Osteoblast (primary cell): ENCODE measurements around the gene ZNF2. TPM values are rescaled to one million over a fixed set of nuclear protein-coding genes. Genes with fewer than 3 reads are reported as not detected.

Experiments used
- DNase-seq: peaks from one replicate; pipeline ENCODE4 v3.0.0; 2011; ENCODE audit warnings: low spot score, mixed read lengths; ENCODE audit not compliant: insufficient read length; ENCODE audit errors: missing footprints
- H2AFZ ChIP-seq: 2 replicates; pipeline ENCODE4 v1.6.0; 2011; ENCODE audit warnings: mild to moderate bottlenecking, low read length
- H3K27ac ChIP-seq: 2 replicates; pipeline ENCODE4 v1.5.1; 2011; ENCODE audit warnings: mild to moderate bottlenecking, low read depth, low read length, moderate library complexity
- H3K27me3 ChIP-seq: 2 replicates; pipeline ENCODE4 v1.6.0; 2012; ENCODE audit warnings: mild to moderate bottlenecking, control low read depth, inconsistent platforms, low read length, moderate library complexity; ENCODE audit not compliant: insufficient read depth
- H3K36me3 ChIP-seq: 2 replicates; pipeline ENCODE4 v1.5.1; 2011; ENCODE audit warnings: mild to moderate bottlenecking, low read length, control low read depth, moderate library complexity; ENCODE audit not compliant: insufficient read depth
- H3K4me1 ChIP-seq: 2 replicates; pipeline ENCODE4 v1.5.1; 2011; ENCODE audit warnings: mild to moderate bottlenecking, low read length, control low read depth, moderate library complexity; ENCODE audit not compliant: insufficient read depth
- H3K4me2 ChIP-seq: 2 replicates; pipeline ENCODE4 v1.6.0; 2011; ENCODE audit warnings: mild to moderate bottlenecking, low read length; ENCODE audit not compliant: insufficient read depth
- H3K4me3 ChIP-seq: fragments of 200-600 bp; sonication (generic); 3 replicates; pipeline ENCODE4 v1.5.1; 2012; ENCODE audit warnings: mild to moderate bottlenecking, low read length, inconsistent platforms; ENCODE audit not compliant: insufficient read depth
- H3K79me2 ChIP-seq: 2 replicates; pipeline ENCODE4 v1.6.0; 2012; ENCODE audit warnings: mild to moderate bottlenecking, low read length, control low read depth, inconsistent platforms; ENCODE audit not compliant: insufficient read depth
- H3K9me3 ChIP-seq: 2 replicates; pipeline ENCODE4 v1.5.1; 2011; ENCODE audit warnings: low read depth, low read length, control low read depth
- H4K20me1 ChIP-seq: 2 replicates; pipeline ENCODE4 v1.6.0; 2012; ENCODE audit warnings: mild to moderate bottlenecking, low read length, control low read depth; ENCODE audit not compliant: insufficient read depth
- CTCF ChIP-seq: IDR thresholded peaks from 2 replicates; pipeline ENCODE4 v1.5.1; 2011; ENCODE audit warnings: mild to moderate bottlenecking, low read depth, low read length, moderate library complexity; ENCODE audit errors: extremely low read depth
- total RNA-seq: library from RNA; depleted of rRNA; stranded (reverse); fragments of >200 nt; gene quantifications from 2 replicates; pipeline ENCODE4 v1.2.3, GENCODE V29; 2012

The ZNF2 gene
- total RNA-seq, 1 donor = 10.9 TPM

GRCh38 chr2:95158891-95159619 lies 6.6 kb upstream of the ZNF2 start:
- no peak for TF ChIP-seq CTCF
- peaks cover 5% of the 10 kb centered on the region for H3K9me3 ChIP-seq
- peaks cover 28% of the 10 kb centered on the region for H3K36me3 ChIP-seq
- peak; percentile 95 for DNase-seq
- peaks cover 10% of the 10 kb centered on the region for H3K4me1 ChIP-seq
- peaks cover 9% of the 10 kb centered on the region for H3K79me2 ChIP-seq
- H3K4me3 ChIP-seq = peak overlapping the region; percentile 84
- no peaks in the 10 kb centered on the region for H3K27me3 ChIP-seq
- H2AFZ ChIP-seq = peak overlapping the region; percentile 91
- H3K27ac ChIP-seq = peak overlapping the region; percentile 41
- H4K20me1 ChIP-seq = no peaks in the 10 kb centered on the region
- H3K4me2 ChIP-seq = peak overlapping the region; percentile 87

GRCh38 chr2:95159690-95160449 lies 5.7 kb upstream of the ZNF2 start, which contains the start of gene ZNF514:
Gene ZNF514 (minus strand): TSS chr2:95159848. CDS start chr2:95153253, 6,595 bp downstream.
- H3K36me3 ChIP-seq = peaks cover 20% of the 10 kb centered on the region
- H2AFZ ChIP-seq = peak within 1 kb of the TSS; percentile 95
- H4K20me1 ChIP-seq = no peaks in the 10 kb centered on the region
- peaks cover 3% of the 10 kb centered on the region for H3K9me3 ChIP-seq
- TF ChIP-seq CTCF = no peak
- H3K27ac ChIP-seq = peak within 1 kb of the TSS; percentile 41
- peaks cover 13% of the 10 kb centered on the region for H3K79me2 ChIP-seq
- H3K4me3 ChIP-seq = peak within 1 kb of the TSS; percentile 84
- no peaks in the 10 kb centered on the region for H3K27me3 ChIP-seq
- H3K4me1 ChIP-seq = peaks cover 16% of the 10 kb centered on the region
- peak within 1 kb of the TSS; percentile 87 for H3K4me2 ChIP-seq
- DNase-seq = peak; percentile 98

GRCh38 chr2:95165030-95165370 lies 609 bp upstream of the ZNF2 start:
- DNase-seq = no peak
- H3K79me2 ChIP-seq = peaks cover 35% of the 10 kb centered on the region
- no peaks in the 10 kb centered on the region for H3K27me3 ChIP-seq
- H4K20me1 ChIP-seq = no peaks in the 10 kb centered on the region
- peak overlapping the region; percentile 100 for H2AFZ ChIP-seq
- H3K9me3 ChIP-seq = no peaks in the 10 kb centered on the region
- H3K36me3 ChIP-seq = no peaks in the 10 kb centered on the region
- H3K4me1 ChIP-seq = peaks cover 15% of the 10 kb centered on the region
- no peak for TF ChIP-seq CTCF
- peak overlapping the region; percentile 87 for H3K4me2 ChIP-seq
- peak overlapping the region; percentile 94 for H3K4me3 ChIP-seq
- H3K27ac ChIP-seq = peak overlapping the region; percentile 97
